ENCODE data around the gene BBS9. TPM values are rescaled to one million over a fixed set of nuclear protein-coding genes. Genes with fewer than 3 reads are reported as not detected.

The BBS9 gene
- total and polyA plus RNA-seq, 2 experiments from 2014 or later: 27.2 to 66.1 TPM

GRCh38 chr7:33420311-33420940, 291.1 kb downstream of the BBS9 start:
- Histone ChIP-seq H3K4me3 (no peak overlapping the region), H3K79me2 (replicated peaks; ENCODE audit: insufficient read depth) (no peaks in the 10 kb centered on the region), H3K9me2 (ENCODE audit: insufficient read depth) (no peaks in the 10 kb centered on the region), H3F3A (replicated peaks; ENCODE audit: low read depth) (no peaks in the 10 kb centered on the region), H3K4me1 (ENCODE audit: insufficient read depth) (peaks cover 4% of the 10 kb centered on the region; the same call in 1 of the 2 replicates), H3K4me2 (no peak overlapping the region), H3K27ac (ENCODE audit: low read depth) (no peak overlapping the region), H3K36me3 (ENCODE audit: insufficient read depth) (no peaks in the 10 kb centered on the region), H4K20me1 (replicated peaks; ENCODE audit: insufficient read depth) (no peaks in the 10 kb centered on the region), H3K27me3 (ENCODE audit: insufficient read depth) (no peaks in the 10 kb centered on the region), H2AFZ (no peak overlapping the region)
- Mint-ChIP-seq H3K4me3 (no peak overlapping the region), H3K27me3 (ENCODE audit: insufficient read depth, low read depth, poor library complexity) (no peaks in the 10 kb centered on the region), H3K36me3 (ENCODE audit: low read depth) (no peaks in the 10 kb centered on the region), H3K9me3 (no peaks in the 10 kb centered on the region), H3K4me1 (peaks cover 15% of the 10 kb centered on the region), H3K27ac (no peak overlapping the region)
- no peak for ATAC-seq
- TF ChIP-seq EZH2phosphoT487 (IDR thresholded peaks at IDR 0.05; ENCODE audit: unreplicated experiment) (no peak), NANOG (IDR thresholded peaks at IDR 0.05; ENCODE audit: borderline replicate concordance) (no peak), ZNF114 (CRISPR knock-in tag; IDR thresholded peaks at IDR 0.05) (no peak), POLR2AphosphoS5 (IDR thresholded peaks at IDR 0.05; ENCODE audit: low read depth) (no peak), JUNB (IDR thresholded peaks at IDR 0.05; ENCODE audit: unreplicated experiment) (no peak), CREB1 (CRISPR knock-in tag; IDR thresholded peaks at IDR 0.05; ENCODE audit: low read depth) (no peak), CTCF (conservative IDR thresholded peaks at IDR 0.05; ENCODE audit: low read depth in 2 of 2) (no peak), ZNF331 (CRISPR knock-in tag; IDR thresholded peaks at IDR 0.05; ENCODE audit: low read depth) (no peak), EZH2 (IDR thresholded peaks at IDR 0.05; ENCODE audit: low read depth, unreplicated experiment) (no peak), ZNF462 (CRISPR knock-in tag; IDR thresholded peaks at IDR 0.05) (no peak), ETS1 (IDR thresholded peaks at IDR 0.05) (no peak), STAT1 (IDR thresholded peaks at IDR 0.05; ENCODE audit: unreplicated experiment) (no peak), REST (IDR thresholded peaks at IDR 0.05; ENCODE audit: unreplicated experiment) (no peak)
- no peak for DNase-seq (ENCODE audit: low spot score)

Data from GM23338 (cell line).